NK-92 (cell line): ENCODE results near the gene OR1A1.
"Not testable (repeated sequence)": the region's sequence is repeated elsewhere in the genome, so short reads cannot be mapped to it uniquely, and the experiment has no call there.

Source experiments
- DNase-seq: peaks from one replicate; lab custom pipeline; 2025; ENCODE audit not compliant: unreplicated experiment; lab: John Stamatoyannopoulos, UW

Gene OR1A1

GRCh38 chr17:3207367-3207766 lies at the start of gene OR1A1:
Gene OR1A1, plus strand, starts transcription at chr17:3207667. Its CDS starts 7,954 bp downstream, at chr17:3215621.
- DNase-seq, result no peak

- no peak for DNase-seq
Measured at GRCh38 chr17:3167574-3167973, 39.9 kb upstream of the OR1A1 start.

- no peak for DNase-seq
Measured at GRCh38 chr17:3189961-3190360, 17.5 kb upstream of the OR1A1 start.

GRCh38 chr17:3197219-3197618 lies 10.2 kb upstream of the OR1A1 start, which contains the start of gene OR1A2:
Gene OR1A2, plus strand, starts transcription at chr17:3197519. Its CDS starts 0 bp downstream, at chr17:3197519.
- DNase-seq, result no peak

- DNase-seq, result no peak
Measured at GRCh38 chr17:3208484-3208883, 1.0 kb downstream of the OR1A1 start.

GRCh38 chr17:3213001-3213400 lies 5.5 kb downstream of the OR1A1 start:
- DNase-seq, result no peak

GRCh38 chr17:3213587-3213986 lies 6.1 kb downstream of the OR1A1 start:
- no peak for DNase-seq

GRCh38 chr17:3219978-3220377 lies 12.5 kb downstream of the OR1A1 start:
- not testable (repeated sequence) for DNase-seq

GRCh38 chr17:3221850-3222249 lies 14.4 kb downstream of the OR1A1 start:
- DNase-seq, result no peak

- DNase-seq, result no peak
Measured at GRCh38 chr17:3222505-3222904, 15.0 kb downstream of the OR1A1 start.

- not testable (repeated sequence) for DNase-seq
Measured at GRCh38 chr17:3224721-3225352, 17.4 kb downstream of the OR1A1 start.

GRCh38 chr17:3232300-3232699 lies 24.8 kb downstream of the OR1A1 start:
- DNase-seq, result not testable (repeated sequence)

GRCh38 chr17:3238685-3239084 lies 31.2 kb downstream of the OR1A1 start:
- DNase-seq, result not testable (repeated sequence)

GRCh38 chr17:3241044-3241443 lies 33.6 kb downstream of the OR1A1 start:
- not testable (repeated sequence) for DNase-seq

GRCh38 chr17:3244841-3245240 lies 37.4 kb downstream of the OR1A1 start:
- not testable (repeated sequence) for DNase-seq

GRCh38 chr17:3249013-3249412 lies 41.5 kb downstream of the OR1A1 start:
- not testable (repeated sequence) for DNase-seq

- no peak for DNase-seq
Measured at GRCh38 chr17:3256575-3256974, 49.1 kb downstream of the OR1A1 start.

GRCh38 chr17:3260163-3260562 lies 52.7 kb downstream of the OR1A1 start:
- no peak for DNase-seq

GRCh38 chr17:3260600-3260999 lies 53.1 kb downstream of the OR1A1 start:
- DNase-seq, result no peak
